HG02970 (cell line): Measurements from ENCODE around the gene HYAL1.
A peak's percentile ranks its signal among the peaks of the same experiment; 100 is the strongest.
"Not testable (repeated sequence)": the region's sequence is repeated elsewhere in the genome, so short reads cannot be mapped to it uniquely, and the experiment has no call there.

Experiments used
- ATAC-seq: cut with Tn5 transposase; IDR thresholded peaks from one replicate; pipeline ENCODE4 v1.9.1; 2021; ENCODE audit warnings: mild to moderate bottlenecking, moderate library complexity, moderate number of reproducible peaks; ENCODE audit not compliant: unreplicated experiment, low FRiP score

Gene HYAL1

GRCh38 chr3:50296721-50297383 is 6.5 kb downstream of the HYAL1 start:
- no peak for ATAC-seq

DNA sequence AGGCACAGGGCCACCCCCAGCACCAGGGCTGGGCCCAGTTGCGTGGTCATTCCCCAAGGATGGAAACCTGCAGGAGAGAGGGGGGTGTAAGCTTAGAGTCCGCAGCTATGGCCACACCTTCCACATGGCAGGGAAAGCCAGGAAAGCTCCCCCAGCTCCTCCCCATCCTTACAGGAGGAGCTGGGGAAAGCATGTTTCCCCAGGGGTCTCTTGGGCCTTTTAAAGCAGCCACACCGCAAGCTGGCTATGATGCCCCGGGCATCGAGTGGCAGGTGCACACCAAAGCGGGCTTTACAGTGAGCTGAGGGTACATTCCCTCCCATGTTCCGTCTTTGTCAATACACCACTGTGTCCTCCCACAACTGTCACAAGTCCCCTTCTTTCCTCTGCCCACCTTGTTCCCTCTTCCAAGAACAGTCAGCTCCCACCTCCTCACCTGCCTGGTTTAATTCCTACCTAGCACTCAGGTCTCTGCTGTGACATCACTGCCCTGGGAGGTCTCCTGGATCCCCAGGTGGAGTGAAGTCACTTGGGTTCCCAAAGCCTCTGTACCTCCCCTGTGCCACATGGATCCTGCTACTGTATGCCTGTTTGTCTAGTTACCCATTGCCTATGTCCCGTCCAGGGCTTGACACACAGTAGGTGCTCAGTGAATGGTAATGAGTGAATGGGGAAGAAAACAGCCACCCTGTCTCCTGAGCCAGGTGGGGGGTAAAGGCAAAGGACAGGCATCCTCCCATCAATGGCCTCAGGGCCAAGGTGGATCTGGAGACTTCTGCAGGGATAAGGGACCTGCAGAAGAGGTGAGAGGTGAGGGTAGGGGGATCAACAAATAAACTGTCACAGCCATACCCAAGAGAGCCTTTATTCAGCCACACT is 7.6 kb downstream of the HYAL1 start:
- no peak for ATAC-seq

DNA sequence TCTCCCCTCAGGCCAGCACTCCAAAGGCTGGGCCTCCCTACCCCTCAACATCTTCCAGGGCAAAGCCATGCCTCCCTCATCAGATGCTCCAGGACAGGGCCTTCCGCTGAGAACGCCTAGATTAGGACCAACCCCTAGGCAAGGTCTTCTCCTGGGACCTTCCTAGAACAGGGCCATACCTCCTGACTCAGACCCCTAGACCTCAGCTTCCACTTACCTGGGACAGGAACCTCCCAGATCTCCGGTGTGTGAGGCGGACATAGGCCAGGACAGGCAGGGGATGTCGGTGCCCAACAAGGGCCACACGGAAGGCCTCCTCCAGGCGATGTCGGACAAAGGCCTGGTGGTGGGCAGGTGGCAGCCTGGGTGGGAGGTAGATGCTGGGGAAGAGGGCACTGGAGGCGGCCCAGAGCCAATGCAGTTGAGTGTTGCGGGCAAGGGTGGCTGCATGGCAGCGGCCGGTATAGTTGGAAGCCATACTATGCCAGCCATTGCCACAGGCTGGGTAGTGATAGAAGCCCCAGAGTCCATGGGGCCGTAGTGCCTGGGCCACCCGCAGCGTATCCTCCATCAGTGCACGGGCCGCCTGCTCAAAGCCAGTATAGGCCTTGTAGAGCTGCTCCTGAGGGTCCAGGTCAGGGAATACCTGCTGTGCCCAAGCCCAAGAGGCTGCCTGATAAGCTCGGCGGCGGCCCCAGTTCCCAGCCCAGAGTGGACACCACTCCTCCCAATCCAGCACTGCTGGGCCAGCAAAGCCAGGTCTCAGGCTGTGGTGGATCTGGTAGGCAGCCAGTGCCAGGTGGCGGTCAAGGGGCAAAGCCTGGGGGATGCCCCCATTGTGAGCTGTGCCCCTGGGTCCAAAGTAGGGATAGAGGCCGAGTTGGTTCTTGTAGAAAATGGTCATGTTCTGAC is 8.6 kb downstream of the HYAL1 start:
- ATAC-seq: no peak

DNA sequence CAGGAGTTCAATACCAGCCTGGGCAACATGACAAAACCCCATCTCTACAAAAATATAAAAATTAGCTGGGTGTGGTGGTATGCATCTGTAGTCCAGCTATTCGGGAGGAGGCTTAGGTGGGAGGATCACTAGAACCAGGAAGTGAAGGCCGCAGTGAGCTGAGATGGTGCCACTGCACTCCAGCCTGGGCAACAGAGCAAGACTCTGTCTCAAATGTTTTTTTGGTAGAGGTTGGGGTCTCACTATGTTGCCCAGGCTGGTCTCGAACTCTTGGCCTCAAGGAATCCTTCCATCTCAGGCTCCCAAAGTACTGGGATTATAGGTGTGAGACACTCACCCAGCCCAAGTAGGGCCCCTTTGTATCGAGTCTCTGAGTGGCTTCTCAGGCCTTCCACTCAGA is 9.3 kb downstream of the HYAL1 start:
- ATAC-seq: no peak

- no peak for ATAC-seq
Measured at GRCh38 chr3:50293079-50293801, 10.1 kb downstream of the HYAL1 start.

- peak; percentile 92 for ATAC-seq
Measured at GRCh38 chr3:50292159-50293078, 11.0 kb downstream of the HYAL1 start, which contains the start of gene IFRD2. TSS of gene IFRD2 (minus strand) at chr3:50292429. CDS start at chr3:50292274, 155 bp downstream.

DNA sequence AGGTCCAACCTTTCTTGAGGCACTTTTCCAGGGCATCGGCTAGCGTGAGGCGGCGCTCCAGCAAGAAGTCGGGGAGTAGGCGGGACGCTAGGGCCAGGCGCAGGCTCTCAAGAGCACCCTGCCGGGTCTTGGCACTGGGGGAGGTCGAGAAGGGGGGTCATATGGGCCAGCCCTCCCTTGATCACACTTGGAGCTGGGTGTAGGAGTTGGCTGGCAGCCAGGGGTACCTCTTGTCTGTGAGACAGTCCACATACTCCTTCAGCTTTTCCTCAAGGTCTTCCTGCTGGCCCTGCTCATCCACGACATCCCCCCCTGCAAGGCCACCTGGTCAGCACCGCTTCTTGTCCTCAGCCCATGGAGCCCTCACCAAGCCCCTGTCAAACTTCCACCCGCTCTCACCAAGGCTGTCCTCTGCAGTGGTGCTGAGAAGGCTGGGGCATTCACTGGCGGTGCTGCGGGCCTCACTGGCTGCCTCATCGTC is 13.2 kb downstream of the HYAL1 start:
- ATAC-seq: no peak

- ATAC-seq: no peak
Measured at GRCh38 chr3:50289130-50289529, 14.2 kb downstream of the HYAL1 start.

GRCh38 chr3:50288387-50289007 is 14.9 kb downstream of the HYAL1 start:
- no peak for ATAC-seq

- no peak for ATAC-seq
Measured at GRCh38 chr3:50287262-50287661, 16.1 kb downstream of the HYAL1 start.

DNA sequence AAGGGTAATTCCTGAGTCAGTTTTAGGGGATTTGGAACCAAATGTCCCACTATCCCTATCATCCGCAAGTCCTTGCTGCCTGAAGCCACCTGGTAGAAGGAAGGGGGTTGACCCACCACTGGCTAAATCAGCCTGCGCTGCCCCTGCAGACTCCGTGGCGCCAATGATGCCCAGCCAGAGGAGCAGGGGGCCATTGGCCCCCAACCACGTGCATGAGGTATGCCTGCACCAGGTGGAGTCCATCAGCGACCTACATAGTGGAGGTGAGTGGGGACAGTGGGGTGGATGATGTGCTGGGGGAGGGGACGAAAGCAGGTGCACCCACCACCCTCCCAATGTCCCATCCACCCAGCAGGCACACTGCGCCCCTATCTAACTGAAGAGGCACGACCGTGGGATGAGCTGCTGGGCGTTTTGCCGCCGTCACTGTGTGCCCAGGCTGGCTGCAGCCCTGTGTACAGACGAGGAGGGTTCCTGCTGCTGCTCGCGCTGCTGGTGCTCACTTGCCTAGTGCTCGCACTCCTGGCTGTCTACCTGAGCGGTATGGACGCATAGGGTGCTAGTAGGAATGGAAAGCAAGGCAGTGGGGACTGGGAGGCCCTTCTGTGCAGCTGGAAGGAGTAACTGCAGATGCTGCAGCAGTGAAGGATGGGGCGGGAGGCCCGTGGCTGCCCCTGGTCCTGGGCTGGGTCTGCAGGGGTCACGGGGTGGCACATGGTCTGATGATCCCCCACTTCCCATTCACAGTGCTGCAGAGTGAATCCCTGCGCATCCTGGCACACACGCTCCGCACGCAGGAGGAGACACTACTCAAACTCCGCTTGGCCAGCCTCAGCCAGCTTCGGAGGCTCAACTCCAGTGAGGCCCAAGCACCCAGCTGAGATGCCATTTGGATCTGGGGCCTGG is 16.8 kb downstream of the HYAL1 start:
- no peak for ATAC-seq

DNA sequence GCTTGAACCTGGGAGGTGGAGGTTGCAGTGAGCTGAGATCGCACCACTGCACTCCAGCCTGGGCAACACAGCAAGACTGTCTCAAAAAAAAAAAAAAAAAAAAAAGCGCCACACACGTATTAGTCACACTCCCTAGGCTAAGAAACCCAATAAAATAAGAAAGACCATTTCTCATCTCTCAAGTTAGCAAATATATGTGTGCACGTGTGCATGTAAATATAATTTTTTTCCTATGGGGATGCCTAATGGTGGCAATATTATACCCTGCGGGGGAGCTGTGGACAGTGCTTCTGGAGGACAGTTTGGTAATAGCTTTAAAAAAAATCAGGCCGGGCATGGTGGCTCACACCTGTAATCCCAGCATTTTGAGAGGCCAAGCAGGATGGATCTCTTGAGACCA is 19.3 kb downstream of the HYAL1 start:
- ATAC-seq: not testable (repeated sequence)

- no peak for ATAC-seq
Measured at GRCh38 chr3:50279255-50280016, 23.9 kb downstream of the HYAL1 start.

GRCh38 chr3:50278880-50279224 is 24.5 kb downstream of the HYAL1 start, which contains the start of gene LSMEM2:
TSS of gene LSMEM2 (plus strand) at chr3:50279087. CDS start at chr3:50279114, 27 bp downstream.
- ATAC-seq: no peak

- no peak for ATAC-seq
Measured at GRCh38 chr3:50278123-50278879, 25.1 kb downstream of the HYAL1 start.

DNA sequence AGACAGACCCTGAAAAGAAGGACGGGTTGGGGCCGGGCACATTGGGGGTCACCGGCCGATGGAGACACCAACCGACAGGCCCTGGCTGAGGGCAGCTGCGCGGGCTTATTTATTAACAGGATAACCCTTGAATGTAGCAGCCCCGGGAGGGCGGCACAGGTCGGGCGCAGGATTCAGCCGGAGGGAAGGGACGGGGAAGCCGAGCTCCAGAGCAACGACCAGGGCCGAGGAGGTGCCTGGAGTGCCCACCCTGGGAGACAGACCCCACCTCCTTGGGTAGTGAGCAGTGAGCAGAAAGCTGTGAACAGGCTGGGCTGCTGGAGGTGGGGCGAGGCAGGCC is 26.6 kb downstream of the HYAL1 start:
- ATAC-seq: no peak
